HL-60 (cell line): Measurements from ENCODE around the gene ATXN7L2.
A peak's percentile ranks its signal among the peaks of the same experiment; 100 is the strongest.

Source experiments
- CTCF ChIP-seq: IDR thresholded peaks from one replicate; pipeline ENCODE4 v1.5.1; 2011; ENCODE audit warnings: low read length, control low read depth, inconsistent platforms; ENCODE audit not compliant: insufficient read depth
- GABPA ChIP-seq: IDR thresholded peaks from 2 replicates; pipeline ENCODE4 v1.6.1; 2012; ENCODE audit warnings: low read depth
- POLR2AphosphoS5 ChIP-seq: IDR thresholded peaks from 2 replicates; pipeline ENCODE4 v1.6.1; 2012; ENCODE audit warnings: low read depth
- SPI1 ChIP-seq: IDR thresholded peaks from 2 replicates; pipeline ENCODE4 v1.6.1; 2012; ENCODE audit warnings: low read depth, mild to moderate bottlenecking, borderline replicate concordance
- TF ChIP-seq, protein P1 (sequence below): IDR thresholded peaks from 2 replicates; pipeline ENCODE4 v1.6.1; 2012; ENCODE audit warnings: low read depth; ENCODE audit not compliant: insufficient replicate concordance

- TF ChIP-seq CTCF: no peak
- TF ChIP-seq POLR2AphosphoS5: peak; percentile 64
- 0 out of 2 replicates have a peak, but pooled peaks have one; percentile 3 for TF ChIP-seq SPI1
- no peak for TF ChIP-seq GABPA
- TF ChIP-seq, protein P1, sequence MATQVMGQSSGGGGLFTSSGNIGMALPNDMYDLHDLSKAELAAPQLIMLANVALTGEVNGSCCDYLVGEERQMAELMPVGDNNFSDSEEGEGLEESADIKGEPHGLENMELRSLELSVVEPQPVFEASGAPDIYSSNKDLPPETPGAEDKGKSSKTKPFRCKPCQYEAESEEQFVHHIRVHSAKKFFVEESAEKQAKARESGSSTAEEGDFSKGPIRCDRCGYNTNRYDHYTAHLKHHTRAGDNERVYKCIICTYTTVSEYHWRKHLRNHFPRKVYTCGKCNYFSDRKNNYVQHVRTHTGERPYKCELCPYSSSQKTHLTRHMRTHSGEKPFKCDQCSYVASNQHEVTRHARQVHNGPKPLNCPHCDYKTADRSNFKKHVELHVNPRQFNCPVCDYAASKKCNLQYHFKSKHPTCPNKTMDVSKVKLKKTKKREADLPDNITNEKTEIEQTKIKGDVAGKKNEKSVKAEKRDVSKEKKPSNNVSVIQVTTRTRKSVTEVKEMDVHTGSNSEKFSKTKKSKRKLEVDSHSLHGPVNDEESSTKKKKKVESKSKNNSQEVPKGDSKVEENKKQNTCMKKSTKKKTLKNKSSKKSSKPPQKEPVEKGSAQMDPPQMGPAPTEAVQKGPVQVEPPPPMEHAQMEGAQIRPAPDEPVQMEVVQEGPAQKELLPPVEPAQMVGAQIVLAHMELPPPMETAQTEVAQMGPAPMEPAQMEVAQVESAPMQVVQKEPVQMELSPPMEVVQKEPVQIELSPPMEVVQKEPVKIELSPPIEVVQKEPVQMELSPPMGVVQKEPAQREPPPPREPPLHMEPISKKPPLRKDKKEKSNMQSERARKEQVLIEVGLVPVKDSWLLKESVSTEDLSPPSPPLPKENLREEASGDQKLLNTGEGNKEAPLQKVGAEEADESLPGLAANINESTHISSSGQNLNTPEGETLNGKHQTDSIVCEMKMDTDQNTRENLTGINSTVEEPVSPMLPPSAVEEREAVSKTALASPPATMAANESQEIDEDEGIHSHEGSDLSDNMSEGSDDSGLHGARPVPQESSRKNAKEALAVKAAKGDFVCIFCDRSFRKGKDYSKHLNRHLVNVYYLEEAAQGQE: peak; percentile 81
Measured at GRCh38 chr1:109483672-109484518, at the start of gene ATXN7L2.
